GM12873 (cell line): ENCODE measurements around the gene TBX10.

Experiments
- TF ChIP-seq, protein P1 (sequence below): IDR thresholded peaks from 2 replicates; pipeline ENCODE4 v1.5.1; 2012; ENCODE audit warnings: low read depth, mild to moderate bottlenecking, moderate library complexity, low read length, control low read depth; ENCODE audit not compliant: insufficient read depth; ENCODE audit errors: missing control alignments

Gene TBX10

DNA sequence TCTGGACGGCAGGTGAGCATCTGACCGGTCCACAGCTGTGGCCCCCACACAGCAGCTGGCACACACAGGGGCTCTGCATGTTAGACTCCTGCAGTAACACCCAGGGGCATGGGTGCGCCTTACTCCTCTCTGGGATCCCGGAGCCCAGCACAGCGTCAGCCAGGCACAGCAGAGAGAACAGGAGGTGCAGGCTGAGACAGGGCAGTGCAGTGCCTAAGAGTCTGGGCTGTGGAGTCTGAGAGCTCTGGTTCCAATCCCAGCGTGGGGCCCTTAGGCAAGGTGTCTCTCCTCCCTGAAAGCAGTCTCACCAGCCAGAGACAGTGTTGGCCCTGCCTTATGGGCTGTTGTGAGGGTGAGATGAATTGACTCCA lies 12.1 kb downstream of the TBX10 start:
- TF ChIP-seq, protein P1, sequence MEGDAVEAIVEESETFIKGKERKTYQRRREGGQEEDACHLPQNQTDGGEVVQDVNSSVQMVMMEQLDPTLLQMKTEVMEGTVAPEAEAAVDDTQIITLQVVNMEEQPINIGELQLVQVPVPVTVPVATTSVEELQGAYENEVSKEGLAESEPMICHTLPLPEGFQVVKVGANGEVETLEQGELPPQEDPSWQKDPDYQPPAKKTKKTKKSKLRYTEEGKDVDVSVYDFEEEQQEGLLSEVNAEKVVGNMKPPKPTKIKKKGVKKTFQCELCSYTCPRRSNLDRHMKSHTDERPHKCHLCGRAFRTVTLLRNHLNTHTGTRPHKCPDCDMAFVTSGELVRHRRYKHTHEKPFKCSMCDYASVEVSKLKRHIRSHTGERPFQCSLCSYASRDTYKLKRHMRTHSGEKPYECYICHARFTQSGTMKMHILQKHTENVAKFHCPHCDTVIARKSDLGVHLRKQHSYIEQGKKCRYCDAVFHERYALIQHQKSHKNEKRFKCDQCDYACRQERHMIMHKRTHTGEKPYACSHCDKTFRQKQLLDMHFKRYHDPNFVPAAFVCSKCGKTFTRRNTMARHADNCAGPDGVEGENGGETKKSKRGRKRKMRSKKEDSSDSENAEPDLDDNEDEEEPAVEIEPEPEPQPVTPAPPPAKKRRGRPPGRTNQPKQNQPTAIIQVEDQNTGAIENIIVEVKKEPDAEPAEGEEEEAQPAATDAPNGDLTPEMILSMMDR = no peak

DNA sequence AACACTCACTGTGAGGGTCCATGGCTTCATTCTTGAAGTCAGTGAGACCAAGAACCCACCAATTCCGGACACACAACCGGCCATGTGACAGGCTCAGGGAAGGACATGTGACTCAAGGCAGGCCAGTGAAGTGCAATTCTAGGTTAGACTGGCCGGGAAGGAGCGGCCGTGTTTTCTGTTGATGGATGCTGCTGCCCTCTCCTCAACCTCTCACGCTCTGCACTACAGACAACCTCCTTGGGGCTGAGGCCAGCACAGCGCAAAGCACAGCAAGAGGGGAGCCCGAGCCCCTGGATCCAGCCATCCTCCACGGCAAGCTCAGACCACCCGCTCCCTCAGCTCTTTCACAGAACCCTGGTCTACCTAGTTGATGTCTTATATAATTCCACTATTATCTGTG lies 12.6 kb downstream of the TBX10 start:
- TF ChIP-seq, protein P1 = no peak

DNA sequence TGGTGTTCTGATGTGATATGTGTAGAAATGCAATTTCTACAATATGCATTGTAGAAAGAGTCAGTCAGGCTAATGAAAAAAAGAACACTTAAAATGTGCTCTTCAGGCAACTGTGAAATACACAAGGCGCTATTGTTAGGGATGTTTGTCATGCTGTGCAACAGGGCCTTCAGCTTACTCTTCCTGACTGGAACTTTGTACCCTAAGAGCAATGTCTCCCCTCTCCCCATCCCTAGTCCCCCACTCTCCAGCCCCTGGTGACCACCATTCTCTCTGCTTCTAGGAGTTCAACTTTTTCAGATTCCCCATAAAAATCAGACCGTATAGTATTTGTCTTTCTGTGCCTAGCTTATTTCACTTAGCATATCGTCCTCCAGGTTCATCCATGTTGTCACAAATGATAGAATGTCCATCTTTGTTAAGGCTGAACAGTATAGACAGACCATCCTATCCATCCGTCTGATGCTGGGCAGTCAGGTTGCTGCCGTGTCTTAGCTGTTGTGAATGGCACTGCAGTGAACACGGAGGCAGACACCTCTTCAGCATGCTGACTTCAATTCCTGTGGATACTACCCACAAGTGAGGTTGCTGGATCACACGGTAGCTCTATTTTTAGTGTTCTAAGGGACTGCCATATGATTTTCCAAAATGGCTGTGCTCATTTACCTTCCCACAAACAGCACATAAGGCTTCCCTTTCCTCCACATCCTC lies 22.2 kb downstream of the TBX10 start:
- TF ChIP-seq, protein P1 = no peak

DNA sequence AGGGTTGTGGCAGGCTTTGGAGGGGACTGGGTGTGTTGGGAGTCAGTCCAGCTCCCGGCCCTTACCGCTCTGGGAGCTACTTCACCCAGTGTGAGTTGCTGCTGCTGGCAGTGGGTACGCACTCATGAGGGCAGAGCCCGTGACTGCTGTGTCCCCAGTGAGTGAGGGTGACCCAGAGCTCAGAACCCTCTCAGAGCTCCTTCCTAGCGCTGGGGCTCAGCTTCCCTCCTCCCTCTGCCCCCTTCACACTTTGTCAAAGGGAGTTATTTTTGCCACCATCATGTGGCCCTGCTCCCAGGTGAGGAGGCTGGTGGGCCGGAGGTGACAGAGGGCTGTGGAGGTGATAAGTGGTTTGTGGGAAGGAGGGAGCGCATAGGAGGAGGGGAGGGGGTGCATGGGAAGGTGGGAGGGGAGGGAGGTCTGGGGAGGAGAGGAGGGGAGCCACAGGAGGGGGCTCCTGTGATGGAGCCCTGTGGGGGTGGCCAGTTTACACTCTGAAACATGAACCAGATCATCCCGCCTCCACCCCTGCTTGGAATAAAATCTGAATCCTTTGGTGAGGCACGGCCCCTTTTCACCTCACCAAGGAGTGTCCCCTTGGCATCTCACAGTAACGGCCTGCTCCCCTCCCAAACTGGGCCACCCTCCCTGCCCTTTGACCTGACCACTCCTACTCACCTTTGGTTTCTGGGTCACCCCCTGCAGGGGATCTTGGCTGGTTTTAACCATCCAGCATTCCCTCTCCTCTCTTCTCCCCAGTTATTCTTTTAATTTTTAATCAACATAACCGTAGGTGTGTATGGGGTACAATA lies 22.9 kb downstream of the TBX10 start:
- TF ChIP-seq, protein P1 = no peak

DNA sequence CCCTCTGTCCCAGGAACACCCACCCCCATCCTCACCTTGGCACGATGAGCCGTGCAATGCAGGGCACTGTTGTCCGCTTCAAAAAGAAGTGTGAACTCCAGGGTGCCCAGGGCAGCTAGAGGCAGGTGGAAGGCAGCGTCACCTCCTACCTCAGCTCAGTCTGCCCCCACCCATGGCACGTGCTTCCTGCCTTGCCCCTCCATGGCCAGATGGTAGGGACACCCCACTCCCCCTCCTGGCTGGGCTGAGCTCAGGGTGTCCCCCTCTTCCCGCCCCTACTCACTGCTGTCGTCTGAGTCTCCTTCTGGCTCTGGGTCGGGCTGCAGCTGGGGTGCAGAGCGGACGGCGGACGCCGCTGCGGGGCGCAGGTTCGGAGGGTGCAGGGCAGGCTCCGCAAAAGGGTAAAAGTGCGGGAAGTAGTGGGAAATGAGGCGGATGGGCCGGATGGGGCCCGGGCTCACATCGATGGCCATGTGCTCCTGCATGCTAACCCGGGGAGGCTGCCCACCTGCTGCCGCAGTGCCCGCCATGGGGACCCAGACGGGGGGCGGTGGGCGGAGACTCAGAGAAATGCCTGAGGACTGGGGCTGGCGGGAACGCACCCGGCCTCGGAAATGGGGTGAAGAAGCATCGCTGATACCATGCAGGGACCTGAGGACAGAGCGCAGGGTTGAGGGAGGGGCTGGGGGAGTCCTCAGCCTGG lies 23.7 kb downstream of the TBX10 start:
- TF ChIP-seq, protein P1 = no peak

DNA sequence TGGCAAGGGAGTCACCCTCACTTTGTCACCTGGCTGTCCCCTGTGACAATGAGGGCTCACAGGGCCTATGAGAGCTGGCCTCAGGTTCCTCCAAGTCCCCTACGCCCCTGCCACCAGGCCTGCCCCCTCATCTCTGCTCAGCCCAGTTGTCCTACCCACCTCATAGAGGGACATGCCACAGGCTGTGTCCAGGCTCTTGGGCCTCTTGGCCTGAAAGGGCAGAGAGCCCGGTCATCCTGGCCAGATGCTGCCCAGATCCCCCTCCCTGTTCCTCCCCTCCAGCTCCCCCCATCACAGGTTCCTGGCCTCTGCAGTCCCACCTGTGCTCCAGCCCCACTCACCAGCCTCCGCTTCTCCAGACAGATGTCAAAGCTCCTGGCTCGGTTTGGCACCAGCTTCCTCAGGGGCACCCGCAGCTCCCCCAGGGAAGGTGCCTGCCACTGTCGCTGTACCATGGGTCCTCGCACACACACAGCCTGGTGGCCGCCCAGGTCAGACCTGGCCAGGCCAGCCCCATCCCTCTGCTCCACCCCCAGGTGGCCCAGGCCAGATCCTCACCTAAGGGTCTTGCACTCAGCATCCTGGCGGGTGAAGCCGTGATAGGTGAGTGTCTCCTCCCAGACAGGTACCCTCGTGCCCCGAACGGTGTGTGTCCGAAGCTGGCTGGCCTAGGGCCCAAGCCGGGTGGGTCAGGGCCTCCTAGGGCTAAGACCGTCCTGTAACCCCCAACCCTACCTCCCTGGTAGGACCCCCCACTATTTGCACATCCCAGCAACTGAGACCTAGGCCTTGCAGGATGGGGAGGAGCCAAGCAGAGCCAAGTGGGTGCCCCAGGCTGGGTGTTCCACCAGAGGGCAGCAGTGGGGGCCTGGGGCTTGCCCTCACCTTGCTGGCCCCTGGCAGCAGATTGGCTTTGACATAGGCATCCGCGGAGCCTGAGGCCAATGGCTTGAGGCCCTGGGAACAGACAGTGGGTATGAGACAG lies 24.5 kb downstream of the TBX10 start:
- TF ChIP-seq, protein P1 = peak; percentile 80
